Endodermal cell (in vitro differentiated cells): ENCODE results near the gene CRYGB. TPM values are rescaled to one million over a fixed set of nuclear protein-coding genes. Genes with fewer than 3 reads are reported as not detected.

Experiments
- DNase-seq: peaks from one replicate; pipeline ENCODE4 v3.0.0-alpha.2; 2017
- H3K27ac ChIP-seq: 2 replicates; pipeline ENCODE4 v1.5.1; 2013; ENCODE audit warnings: mild to moderate bottlenecking, low read depth, low read length, moderate library complexity
- H3K27me3 ChIP-seq: 2 replicates; pipeline ENCODE4 v1.6.1; 2013; ENCODE audit warnings: mild to moderate bottlenecking, low read length, moderate library complexity; ENCODE audit not compliant: insufficient read depth, control insufficient read depth, poor library complexity, severe bottlenecking
- H3K36me3 ChIP-seq: 2 replicates; pipeline ENCODE4 v1.7.0; 2013; ENCODE audit warnings: mild to moderate bottlenecking, low read length, moderate library complexity; ENCODE audit not compliant: control insufficient read depth, insufficient read depth
- H3K4me1 ChIP-seq: one replicate; pipeline ENCODE4 v1.7.0; 2013; ENCODE audit warnings: low read length; ENCODE audit not compliant: control insufficient read depth, insufficient read depth
- H3K4me3 ChIP-seq: 2 replicates; pipeline ENCODE4 v1.5.1; 2013; ENCODE audit warnings: mild to moderate bottlenecking, low read length, moderate library complexity
- H3K9ac ChIP-seq: 2 replicates; pipeline ENCODE4 v1.6.1; 2013; ENCODE audit warnings: mild to moderate bottlenecking, low read length, moderate library complexity; ENCODE audit not compliant: poor library complexity, severe bottlenecking; ENCODE audit errors: extremely low read depth
- H3K9me3 ChIP-seq: 2 replicates; pipeline ENCODE4 v1.6.1; 2013; ENCODE audit warnings: mild to moderate bottlenecking, low read length, moderate library complexity; ENCODE audit not compliant: control insufficient read depth
- H3K27ac Mint-ChIP-seq: 2 replicates; pipeline ENCODE4 v1.8.0; 2020; ENCODE audit warnings: mixed read lengths
- H3K27me3 Mint-ChIP-seq: 2 replicates; pipeline ENCODE4 v1.8.0; 2021; ENCODE audit warnings: mild to moderate bottlenecking, mixed read lengths; ENCODE audit not compliant: insufficient read depth
- H3K36me3 Mint-ChIP-seq: 2 replicates; pipeline ENCODE4 v1.8.0; 2020; ENCODE audit warnings: low read depth, mixed read lengths
- H3K4me1 Mint-ChIP-seq: 2 replicates; pipeline ENCODE4 v1.8.0; 2020; ENCODE audit warnings: mixed read lengths
- H3K4me3 Mint-ChIP-seq: 2 replicates; pipeline ENCODE4 v1.8.0; 2020; ENCODE audit warnings: mild to moderate bottlenecking, moderate library complexity, mixed read lengths
- H3K9me3 Mint-ChIP-seq: 2 replicates; pipeline ENCODE4 v1.8.0; 2020; ENCODE audit warnings: mild to moderate bottlenecking, mixed read lengths
- CTCF ChIP-seq: fragments of 200-600 bp; sonication (generic); conservative IDR thresholded peaks from 2 replicates; pipeline ENCODE4 v1.5.0; 2021; ENCODE audit warnings: antibody characterized with exemption, mild to moderate bottlenecking
- WGBS, 2 experiments: methylation state at CpG; one replicate each; pipeline versions ENCODE4 v1.1.5 to v1.1.7; 2013; ENCODE audit warnings: missing lambda C conversion rate in 2 of 2, mixed read lengths in 1 of 2; ENCODE audit not compliant: insufficient coverage in 1 of 2, insufficient read length in 1 of 2; 5-methylcytosine and 5-hydroxymethylcytosine counted together
- total RNA-seq, 2 donors: library from RNA; stranded (reverse); fragmentation: NEBNext Ultra II Directional in 1 of 2; extraction: Animal tissue kit (Norgen Biotek cat#: 25700) in 1 of 2; gene quantifications; 2 replicates in 1 of 2; 3 replicates in 1 of 2; pipeline ENCODE4 v1.2.1, GENCODE V29; 2021

The CRYGB gene
- total RNA-seq, 2 donors from 2014 or later = 0.46 TPM; not detected in 1

GRCh38 chr2:208096080-208096479, 49.9 kb downstream of the CRYGB start:
- H3K36me3 Mint-ChIP-seq = no peaks in the 10 kb centered on the region
- no peak overlapping the region for H3K4me3 Mint-ChIP-seq
- DNase-seq = no peak
- Histone ChIP-seq H3K36me3 (no peaks in the 10 kb centered on the region), H3K27ac (no peak overlapping the region), H3K9me3 (no peaks in the 10 kb centered on the region), H3K4me1 (no peaks in the 10 kb centered on the region), H3K4me3 (no peak overlapping the region), H3K9ac (no peak overlapping the region), H3K27me3 (no peaks in the 10 kb centered on the region)
- no peaks in the 10 kb centered on the region for H3K27me3 Mint-ChIP-seq
- peaks cover 3% of the 10 kb centered on the region for H3K4me1 Mint-ChIP-seq
- TF ChIP-seq CTCF = no peak
- no peaks in the 10 kb centered on the region for H3K9me3 Mint-ChIP-seq
- 91 to 94% methylated on average over 3 of the region's 3 CpGs for WGBS, 2 experiments
- H3K27ac Mint-ChIP-seq = no peak overlapping the region

- Mint-ChIP-seq H3K27ac (no peak overlapping the region), H3K9me3 (no peaks in the 10 kb centered on the region)
Measured at GRCh38 chr2:208093128-208093527, 52.8 kb downstream of the CRYGB start.

More at GRCh38 chr2:208093128-208093527, 52.8 kb downstream of the CRYGB start:
- Histone ChIP-seq H3K9ac (no peak overlapping the region), H3K4me1 (no peaks in the 10 kb centered on the region), H3K36me3 (no peaks in the 10 kb centered on the region), H3K27me3 (no peaks in the 10 kb centered on the region), H3K27ac (no peak overlapping the region), H3K9me3 (no peaks in the 10 kb centered on the region), H3K4me3 (no peak overlapping the region)
- Mint-ChIP-seq H3K36me3 (no peaks in the 10 kb centered on the region), H3K4me1 (peaks cover 1% of the 10 kb centered on the region), H3K4me3 (no peak overlapping the region), H3K27me3 (no peaks in the 10 kb centered on the region)
- DNase-seq = no peak
- no peak for TF ChIP-seq CTCF

Other genes starting within 250 kb of the CRYGB start
- 10 to 100 TPM; 13.3 to 17.9 TPM for gene PLEKHM3, start 120.6 kb downstream of the CRYGB start, total RNA-seq
- gene CRYGD, start 21.6 kb downstream of the CRYGB start, total RNA-seq = 1 to 10 TPM in 1 of 2 donors, not detected in 1; 2.2 TPM
- not detected for gene CRYGC, start 16.3 kb downstream of the CRYGB start, total RNA-seq
- not detected for gene CRYGA, start 17.4 kb upstream of the CRYGB start, total RNA-seq
- under 1 TPM in 1 of 2 donors, not detected in 1; 0.55 TPM for gene C2orf80, start 43.9 kb upstream of the CRYGB start, total RNA-seq
- 100 to 1,000 TPM; 305 to 431 TPM for gene IDH1, start 108.9 kb upstream of the CRYGB start, total RNA-seq
- gene PIKFYVE, start 120.1 kb upstream of the CRYGB start, total RNA-seq = 10 to 100 TPM; 34.9 to 41.2 TPM